IMR-90 (cell line): ENCODE results near the gene BLNK. TPM values are rescaled to one million over a fixed set of nuclear protein-coding genes. Genes with fewer than 3 reads are reported as not detected.

Experiments
- ATAC-seq: fragments of 200-7000 bp; cut with Tn5 transposase; 2 replicates; pipeline ENCODE4 v1.9.1; 2020; ENCODE audit warnings: low read depth, mild to moderate bottlenecking, moderate library complexity
- BruUV-seq: library from RNA; stranded (reverse); fragments of 400-500 nt; replicated peaks from 2 replicates; lab custom pipeline; 2021; lab: Mats Ljungman, UMichigan
- CTCF ChIA-PET: fragments of 300-600 bp; formaldehyde crosslinking; extraction: SDS; loops from one replicate; lab custom pipeline; 2021; ENCODE audit warnings: antibody characterized with exemption; lab: Yijun Ruan, JAX
- POLR2A ChIA-PET: fragments of 300-600 bp; sonication (Branson Sonifier 250); formaldehyde crosslinking; loops from one replicate; lab custom pipeline; 2022; ENCODE audit warnings: antibody characterized with exemption; ENCODE audit not compliant: unreplicated experiment; lab: Charles Lee
- DNase-seq: peaks from one replicate; pipeline ENCODE4 v3.0.0; 2013
- H2AFZ ChIP-seq: replicated peaks from 2 replicates; pipeline ENCODE3; 2013; ENCODE audit warnings: low read length, mild to moderate bottlenecking; ENCODE audit not compliant: poor library complexity
- H2AK5ac ChIP-seq: 2 replicates; pipeline ENCODE4 v1.6.1; 2013; ENCODE audit warnings: low read depth, low read length, inconsistent platforms
- H2AK9ac ChIP-seq: replicated peaks from 2 replicates; pipeline ENCODE3; 2013; ENCODE audit warnings: mild to moderate bottlenecking, low read depth, low read length, moderate library complexity; ENCODE audit not compliant: poor library complexity
- H2BK120ac ChIP-seq: 2 replicates; pipeline ENCODE4 v1.6.1; 2013; ENCODE audit warnings: low read depth, low read length, inconsistent platforms
- H2BK15ac ChIP-seq: 3 replicates; pipeline ENCODE4 v1.6.1; 2013; ENCODE audit warnings: low read depth, low read length, inconsistent platforms
- H2BK20ac ChIP-seq: 2 replicates; pipeline ENCODE4 v1.6.1; 2013; ENCODE audit warnings: low read depth, mild to moderate bottlenecking, inconsistent platforms, low read length, moderate library complexity
- H2BK5ac ChIP-seq: 2 replicates; pipeline ENCODE4 v1.6.1; 2013; ENCODE audit warnings: mild to moderate bottlenecking, low read depth, low read length, inconsistent platforms; ENCODE audit not compliant: poor library complexity, severe bottlenecking
- H3K14ac ChIP-seq: replicated peaks from 2 replicates; pipeline ENCODE4 v1.6.1; 2013; ENCODE audit warnings: low read depth, low read length, inconsistent platforms
- H3K18ac ChIP-seq: 2 replicates; pipeline ENCODE4 v1.6.1; 2013; ENCODE audit warnings: low read depth, low read length, control low read depth
- H3K23ac ChIP-seq: 2 replicates; pipeline ENCODE4 v1.6.1; 2013; ENCODE audit warnings: low read depth, low read length, inconsistent platforms
- H3K27ac ChIP-seq: 2 replicates; pipeline ENCODE4 v1.5.1; 2013; ENCODE audit warnings: mild to moderate bottlenecking, control low read depth, low read length; ENCODE audit not compliant: insufficient read depth
- H3K27me3 ChIP-seq: 2 replicates; pipeline ENCODE4 v1.6.1; 2013; ENCODE audit warnings: low read length; ENCODE audit not compliant: control insufficient read depth, insufficient read depth
- H3K36me3 ChIP-seq: 2 replicates; pipeline ENCODE4 v1.6.1; 2013; ENCODE audit warnings: low read length, mixed read lengths; ENCODE audit not compliant: control insufficient read depth, insufficient read depth
- H3K4ac ChIP-seq: 2 replicates; pipeline ENCODE4 v1.6.1; 2013; ENCODE audit warnings: low read depth, low read length, inconsistent platforms
- H3K4me1 ChIP-seq: 2 replicates; pipeline ENCODE4 v1.6.1; 2013; ENCODE audit warnings: low read length, mixed read lengths; ENCODE audit not compliant: control insufficient read depth, insufficient read depth
- H3K4me2 ChIP-seq: 2 replicates; pipeline ENCODE4 v1.6.1; 2013; ENCODE audit warnings: low read depth, mild to moderate bottlenecking, control low read depth, low read length, moderate library complexity
- H3K4me3 ChIP-seq: 2 replicates; pipeline ENCODE4 v1.5.1; 2013; ENCODE audit warnings: low read depth, mild to moderate bottlenecking, control low read depth, low read length, moderate library complexity; ENCODE audit not compliant: insufficient read depth
- H3K56ac ChIP-seq: 2 replicates; pipeline ENCODE4 v1.6.1; 2013; ENCODE audit warnings: low read length, inconsistent platforms; ENCODE audit not compliant: insufficient read depth; ENCODE audit errors: extremely low read depth
- H3K79me1 ChIP-seq, 2 experiments: 2 replicates each; pipeline ENCODE4 v1.6.1; 2013; ENCODE audit warnings: low read length in 2 of 2, inconsistent platforms in 1 of 2, low read depth in 1 of 2
- H3K9ac ChIP-seq: 2 replicates; pipeline ENCODE4 v1.6.1; 2013; ENCODE audit warnings: low read depth, low read length, control low read depth
- H3K9me1 ChIP-seq: 2 replicates; pipeline ENCODE4 v1.6.1; 2013; ENCODE audit warnings: low read length, inconsistent platforms; ENCODE audit not compliant: insufficient read depth
- H3K9me3 ChIP-seq: 2 replicates; pipeline ENCODE4 v1.6.1; 2013; ENCODE audit warnings: low read length; ENCODE audit not compliant: control insufficient read depth, insufficient read depth
- H4K20me1 ChIP-seq: 2 replicates; pipeline ENCODE4 v1.6.1; 2013; ENCODE audit warnings: low read length, inconsistent platforms; ENCODE audit not compliant: insufficient read depth
- H4K5ac ChIP-seq: 2 replicates; pipeline ENCODE4 v1.6.1; 2013; ENCODE audit warnings: mild to moderate bottlenecking, low read depth, low read length, control low read depth
- H4K8ac ChIP-seq, 2 experiments: 2 replicates each; pipeline ENCODE4 v1.6.1; 2013; ENCODE audit warnings: low read depth in 2 of 2, low read length in 2 of 2, control low read depth in 1 of 2, inconsistent platforms in 1 of 2
- H4K91ac ChIP-seq: 2 replicates; pipeline ENCODE4 v1.6.1; 2013; ENCODE audit warnings: low read depth, low read length, inconsistent platforms; ENCODE audit not compliant: insufficient read depth
- BHLHE40 ChIP-seq: fragments of 150-350 bp; IDR thresholded peaks from 2 replicates; pipeline ENCODE4 v1.6.1; 2016; ENCODE audit warnings: mild to moderate bottlenecking, low read depth, low read length
- CEBPB ChIP-seq: IDR thresholded peaks from 2 replicates; pipeline ENCODE4 v1.6.1; 2012; ENCODE audit warnings: low read depth, low read length, improper control_type of control experiment
- CHD1 ChIP-seq: IDR thresholded peaks from 2 replicates; pipeline ENCODE4 v1.6.1; 2012; ENCODE audit warnings: low read depth, low read length, improper control_type of control experiment
- CTCF ChIP-seq: conservative IDR thresholded peaks from 2 replicates; pipeline ENCODE4 v1.5.1; 2012; ENCODE audit warnings: mild to moderate bottlenecking, low read depth, low read length, improper control_type of control experiment
- ELK1 ChIP-seq: fragments of 150-350 bp; IDR thresholded peaks from 2 replicates; pipeline ENCODE4 v1.6.1; 2016; ENCODE audit warnings: low read depth, mild to moderate bottlenecking, low read length, moderate library complexity, borderline replicate concordance
- FOS ChIP-seq: fragments of 150-350 bp; IDR thresholded peaks from 2 replicates; pipeline ENCODE4 v1.6.1; 2016; ENCODE audit warnings: low read depth, low read length
- MAFK ChIP-seq: IDR thresholded peaks from 2 replicates; pipeline ENCODE4 v1.6.1; 2012; ENCODE audit warnings: low read depth, low read length, improper control_type of control experiment
- MAZ ChIP-seq: IDR thresholded peaks from 2 replicates; pipeline ENCODE4 v1.6.1; 2012; ENCODE audit warnings: low read depth, mild to moderate bottlenecking, low read length, improper control_type of control experiment, moderate library complexity, borderline replicate concordance
- MXI1 ChIP-seq: IDR thresholded peaks from 2 replicates; pipeline ENCODE4 v1.6.1; 2012; ENCODE audit warnings: low read depth, mild to moderate bottlenecking, low read length, moderate library complexity, borderline replicate concordance
- NFE2L2 ChIP-seq: fragments of 150-350 bp; IDR thresholded peaks from 2 replicates; pipeline ENCODE4 v1.6.1; 2016; ENCODE audit warnings: low read depth, mild to moderate bottlenecking, low read length
- POLR2A ChIP-seq: IDR thresholded peaks from 2 replicates; pipeline ENCODE4 v1.6.1; 2012; ENCODE audit warnings: mild to moderate bottlenecking, low read depth, low read length
- RAD21 ChIP-seq: IDR thresholded peaks from 2 replicates; pipeline ENCODE4 v1.6.1; 2012; ENCODE audit warnings: low read length, improper control_type of control experiment
- RCOR1 ChIP-seq: IDR thresholded peaks from 2 replicates; pipeline ENCODE4 v1.6.1; 2012; ENCODE audit warnings: mild to moderate bottlenecking, low read length, improper control_type of control experiment; ENCODE audit not compliant: insufficient replicate concordance
- RFX5 ChIP-seq: IDR thresholded peaks from 2 replicates; pipeline ENCODE4 v1.8.0; 2012; ENCODE audit warnings: low read depth, mild to moderate bottlenecking, low read length, moderate library complexity
- SMC3 ChIP-seq: fragments of 150-350 bp; IDR thresholded peaks from 2 replicates; pipeline ENCODE4 v1.6.1; 2016; ENCODE audit warnings: low read depth, mild to moderate bottlenecking, antibody characterized with exemption, low read length, moderate library complexity
- USF2 ChIP-seq: fragments of 150-350 bp; IDR thresholded peaks from 2 replicates; pipeline ENCODE4 v1.6.1; 2017; ENCODE audit warnings: mild to moderate bottlenecking, antibody characterized with exemption, low read length, low read depth
- WGBS, 2 experiments: methylation state at CpG; one replicate each; pipeline versions ENCODE4 v1.1.5 to v1.1.7; 2013; ENCODE audit warnings: missing lambda C conversion rate in 2 of 2; ENCODE audit not compliant: insufficient read length in 1 of 2; ENCODE audit errors: extremely low coverage in 2 of 2; 5-methylcytosine and 5-hydroxymethylcytosine counted together
- dilution Hi-C: fragments of 300-500 bp; cut with HindIII; formaldehyde crosslinking; loops from one replicate; pipeline ENCODE4 v1.14.3; 2018; ENCODE audit warnings: low sequenced_read_pairs; ENCODE audit not compliant: unreplicated experiment
- in situ Hi-C: fragments of 300-500 bp; cut with MboI; formaldehyde crosslinking; loops from 3 replicates; pipeline ENCODE4 v1.14.3; 2019; ENCODE audit warnings: low sequenced_read_pairs, inconsistent platforms, mixed read lengths
- intact Hi-C: fragments of 100-400 bp; cut with micrococcal nuclease; formaldehyde crosslinking; loops from 2 replicates; pipeline ENCODE4 v1.10.0; 2022
- polyA plus RNA-seq, 3 experiments: library from polyadenylated mRNA; depleted of rRNA; stranded (reverse); fragments of >200 nt; gene quantifications; 2 replicates each; pipeline ENCODE4 v1.2.3, GENCODE V29; 2012; ENCODE audit warnings: low replicate concordance in 1 of 3
- total RNA-seq: library from RNA; depleted of rRNA; stranded (reverse); fragments of >200 nt; gene quantifications from 2 replicates; pipeline ENCODE4 v1.2.3, GENCODE V29; 2012

The BLNK gene
- total and polyA plus RNA-seq, 2 of the 4 experiments (the other 2 are of a cell fraction) = not detected

GRCh38 chr10:96188916-96189315, 82.5 kb downstream of the BLNK start:
- H3K4me2 ChIP-seq = no peak overlapping the region
- no peaks in the 10 kb centered on the region for H3K79me1 ChIP-seq
- no peak overlapping the region for H3K9ac ChIP-seq
- WGBS, 2 experiments = no CpG with 5 or more reads among the region's 1 CpG
- no peak overlapping the region for H3K27ac ChIP-seq
- in situ Hi-C loops (no loop called here), dilution Hi-C loops (no loop called here), intact Hi-C loops (no loop called here)
- H2AK9ac ChIP-seq = no peak overlapping the region
- no peak overlapping the region for H3K56ac ChIP-seq
- H4K20me1 ChIP-seq = no peaks in the 10 kb centered on the region
- no peak overlapping the region for H3K14ac ChIP-seq
- H4K91ac ChIP-seq = no peak overlapping the region
- BruUV-seq = no TSS peak
- H3K4me3 ChIP-seq = no peak overlapping the region
- no peak overlapping the region for H2AFZ ChIP-seq
- H2BK20ac ChIP-seq = no peak overlapping the region
- H2AK5ac ChIP-seq = no peak overlapping the region
- ChIA-PET POLR2A (no interaction called here), CTCF (no interaction called here)
- ATAC-seq (no peak), DNase-seq (peak; percentile 36)
- H3K9me1 ChIP-seq = no peaks in the 10 kb centered on the region
- H3K36me3 ChIP-seq = no peaks in the 10 kb centered on the region
- H3K23ac ChIP-seq = no peak overlapping the region
- H3K27me3 ChIP-seq = no peaks in the 10 kb centered on the region
- no peak overlapping the region for H3K4ac ChIP-seq
- no peaks in the 10 kb centered on the region for H3K9me3 ChIP-seq
- TF ChIP-seq SMC3 (no peak), FOS (no peak), CTCF (no peak), BHLHE40 (no peak), MAFK (no peak), CHD1 (no peak), MXI1 (no peak), NFE2L2 (no peak), ELK1 (no peak), USF2 (no peak), CEBPB (no peak), POLR2A (no peak), RFX5 (no peak), RAD21 (no peak), MAZ (no peak), RCOR1 (no peak)
- no peak overlapping the region for H2BK5ac ChIP-seq
- H4K5ac ChIP-seq = no peak overlapping the region
- no peak overlapping the region for H3K18ac ChIP-seq
- H2BK15ac ChIP-seq = no peak overlapping the region
- H3K4me1 ChIP-seq = no peaks in the 10 kb centered on the region
- no peak overlapping the region for H4K8ac ChIP-seq
- H2BK120ac ChIP-seq = no peak overlapping the region
